ENCODE measurements around the gene FAM237B.

- TF ChIP-seq CTCF (IDR thresholded peaks at IDR 0.05) = no peak
- no peak for TF ChIP-seq EZH2 (IDR thresholded peaks at IDR 0.05)
Observed at GRCh38 chr7:90303241-90303640, 17.9 kb downstream of the FAM237B start.

Measured in neural progenitor cell (in vitro differentiated cells).